ENCODE results near the gene GAREM1. TPM values are rescaled to one million over a fixed set of nuclear protein-coding genes. Genes with fewer than 3 reads are reported as not detected.

Gene GAREM1
- total RNA-seq, 1 donor: 0.86 TPM

GRCh38 chr18:32460171-32460731 is 10.4 kb downstream of the GAREM1 start:
- DNase-seq (ENCODE audit: low read depth): no peak
- H3K4me3 ChIP-seq (ENCODE audit: low read depth, low read length): no peak overlapping the region
- no peak for TF ChIP-seq CTCF (IDR thresholded peaks at IDR 0.05; ENCODE audit: insufficient read depth, low read depth, low read length)

- no peak for TF ChIP-seq CTCF (IDR thresholded peaks at IDR 0.05; ENCODE audit: insufficient read depth, low read depth, low read length)
- H3K4me3 ChIP-seq (ENCODE audit: low read depth, low read length): no peak overlapping the region
- no peak for DNase-seq (ENCODE audit: low read depth)
Measured at GRCh38 chr18:32459361-32460101, 11.2 kb downstream of the GAREM1 start.

GRCh38 chr18:32455361-32455760 is 15.3 kb downstream of the GAREM1 start:
- H3K4me3 ChIP-seq (ENCODE audit: low read depth, low read length): no peak overlapping the region
- no peak for TF ChIP-seq CTCF (IDR thresholded peaks at IDR 0.05; ENCODE audit: insufficient read depth, low read depth, low read length)
- no peak for DNase-seq (ENCODE audit: low read depth)

GRCh38 chr18:32454593-32454992 is 16.1 kb downstream of the GAREM1 start:
- no peak overlapping the region for H3K4me3 ChIP-seq (ENCODE audit: low read depth, low read length)
- TF ChIP-seq CTCF (IDR thresholded peaks at IDR 0.05; ENCODE audit: insufficient read depth, low read depth, low read length): no peak
- no peak for DNase-seq (ENCODE audit: low read depth)

- H3K4me3 ChIP-seq (ENCODE audit: low read depth, low read length): no peak overlapping the region
- TF ChIP-seq CTCF (IDR thresholded peaks at IDR 0.05; ENCODE audit: insufficient read depth, low read depth, low read length): no peak
- DNase-seq (ENCODE audit: low read depth): no peak
Measured at GRCh38 chr18:32450874-32451273, 19.8 kb downstream of the GAREM1 start.

GRCh38 chr18:32450026-32450691 is 20.5 kb downstream of the GAREM1 start:
- TF ChIP-seq CTCF (IDR thresholded peaks at IDR 0.05; ENCODE audit: insufficient read depth, low read depth, low read length): no peak
- DNase-seq (ENCODE audit: low read depth): no peak

More at GRCh38 chr18:32450026-32450691, 20.5 kb downstream of the GAREM1 start:
- no peak overlapping the region for H3K4me3 ChIP-seq (ENCODE audit: low read depth, low read length)

All from fibroblast of villous mesenchyme (primary cell).